GM23338 (cell line): ENCODE data around the gene TMEM38A. TPM values are rescaled to one million over a fixed set of nuclear protein-coding genes. Genes with fewer than 3 reads are reported as not detected.

ENCODE experiments used
- ATAC-seq: fragments of 200-7000 bp; cut with Tn5 transposase; 3 replicates; pipeline ENCODE4 v1.9.1; 2020
- DNase-seq: peaks from one replicate; pipeline ENCODE4 v3.0.0-alpha.2; 2015; ENCODE audit warnings: low spot score
- H2AFZ ChIP-seq: fragments of 200-600 bp; sonication (generic); 2 replicates; pipeline ENCODE4 v1.8.0; 2016; ENCODE audit warnings: antibody characterized with exemption, mild to moderate bottlenecking, moderate library complexity
- H3F3A ChIP-seq: fragments of 200-600 bp; sonication (generic); replicated peaks from 2 replicates; pipeline ENCODE4 v1.8.0; 2017; ENCODE audit warnings: antibody characterized with exemption, mixed run types, low read depth
- H3K27ac ChIP-seq: fragments of 200-600 bp; sonication (generic); 2 replicates; pipeline ENCODE4 v1.6.1; 2016; ENCODE audit warnings: low read depth
- H3K27me3 ChIP-seq: fragments of 200-600 bp; sonication (generic); 2 replicates; pipeline ENCODE4 v1.8.0; 2016; ENCODE audit warnings: mild to moderate bottlenecking, mixed run types, moderate library complexity; ENCODE audit not compliant: insufficient read depth
- H3K36me3 ChIP-seq: fragments of 200-600 bp; sonication (generic); 2 replicates; pipeline ENCODE4 v1.8.0; 2016; ENCODE audit warnings: mild to moderate bottlenecking; ENCODE audit not compliant: insufficient read depth
- H3K4me1 ChIP-seq: fragments of 200-600 bp; sonication (generic); 2 replicates; pipeline ENCODE4 v1.8.0; 2016; ENCODE audit warnings: mild to moderate bottlenecking, moderate library complexity; ENCODE audit not compliant: insufficient read depth
- H3K4me2 ChIP-seq: fragments of 200-600 bp; sonication (generic); 2 replicates; pipeline ENCODE4 v1.7.1; 2017; ENCODE audit warnings: mixed run types
- H3K4me3 ChIP-seq: fragments of 200-600 bp; sonication (generic); 2 replicates; pipeline ENCODE4 v1.6.1; 2016; ENCODE audit warnings: mixed run types
- H3K79me2 ChIP-seq: fragments of 200-600 bp; sonication (generic); replicated peaks from 2 replicates; pipeline ENCODE4 v1.8.0; 2017; ENCODE audit warnings: mild to moderate bottlenecking; ENCODE audit not compliant: insufficient read depth
- H3K9me2 ChIP-seq: fragments of 200-600 bp; sonication (generic); 2 replicates; pipeline ENCODE4 v1.8.0; 2017; ENCODE audit not compliant: insufficient read depth
- H4K20me1 ChIP-seq: fragments of 200-600 bp; sonication (generic); replicated peaks from 2 replicates; pipeline ENCODE4 v1.8.0; 2017; ENCODE audit warnings: mild to moderate bottlenecking; ENCODE audit not compliant: insufficient read depth
- H3K27ac Mint-ChIP-seq: 2 replicates; pipeline ENCODE4 v1.8.0; 2020; ENCODE audit warnings: inconsistent platforms, mild to moderate bottlenecking, moderate library complexity, mixed read lengths
- H3K27me3 Mint-ChIP-seq: 3 replicates; pipeline ENCODE4 v1.8.0; 2022; ENCODE audit warnings: low read depth, mild to moderate bottlenecking, moderate library complexity, mixed read lengths, inconsistent platforms; ENCODE audit not compliant: insufficient read depth, poor library complexity
- H3K36me3 Mint-ChIP-seq: 3 replicates; pipeline ENCODE4 v1.8.0; 2021; ENCODE audit warnings: low read depth, mild to moderate bottlenecking, inconsistent platforms, moderate library complexity, mixed read lengths
- H3K4me1 Mint-ChIP-seq: 3 replicates; pipeline ENCODE4 v1.8.0; 2020; ENCODE audit warnings: mild to moderate bottlenecking, inconsistent platforms, mixed read lengths
- H3K4me3 Mint-ChIP-seq: 3 replicates; pipeline ENCODE4 v1.8.0; 2021; ENCODE audit warnings: moderate library complexity, mild to moderate bottlenecking, inconsistent platforms, mixed read lengths
- H3K9me3 Mint-ChIP-seq: 3 replicates; pipeline ENCODE4 v1.8.0; 2020; ENCODE audit warnings: moderate library complexity, mild to moderate bottlenecking, inconsistent platforms, mixed read lengths
- CREB1 ChIP-seq: fragments of 250-450 bp; sonication (Bioruptor Pico); IDR thresholded peaks from 2 replicates; pipeline ENCODE4 v1.5.0; 2020; ENCODE audit warnings: low read depth, mild to moderate bottlenecking, moderate library complexity
- EZH2phosphoT487 ChIP-seq: fragments of 200-600 bp; sonication (generic); IDR thresholded peaks from one replicate; pipeline ENCODE4 v1.8.1; 2018; ENCODE audit warnings: antibody characterized with exemption; ENCODE audit not compliant: unreplicated experiment
- JUNB ChIP-seq: IDR thresholded peaks from one replicate; pipeline ENCODE4 v1.6.1; 2016; ENCODE audit warnings: antibody characterized with exemption; ENCODE audit not compliant: unreplicated experiment
- NANOG ChIP-seq: IDR thresholded peaks from 2 replicates; pipeline ENCODE4 v1.6.1; 2016; ENCODE audit warnings: antibody characterized with exemption, borderline replicate concordance
- POLR2AphosphoS5 ChIP-seq: IDR thresholded peaks from 2 replicates; pipeline ENCODE4 v1.6.1; 2016; ENCODE audit warnings: antibody characterized with exemption, low read depth
- STAT1 ChIP-seq: IDR thresholded peaks from one replicate; pipeline ENCODE4 v1.6.1; 2016; ENCODE audit warnings: antibody characterized with exemption; ENCODE audit not compliant: unreplicated experiment
- ZNF114 ChIP-seq: fragments of 250-450 bp; sonication (Bioruptor Pico); IDR thresholded peaks from 2 replicates; pipeline ENCODE4 v1.5.0; 2020; ENCODE audit warnings: mild to moderate bottlenecking, moderate library complexity
- polyA plus RNA-seq: library from polyadenylated mRNA; unstranded; fragments of >200 nt; fragmentation: Nextera tagmentation; extraction: Ambion mirVana; gene quantifications from 2 replicates; pipeline ENCODE4 v1.2.1, GENCODE V29; 2016
- total RNA-seq: library from RNA; depleted of rRNA; stranded (reverse); fragments of >200 nt; shearing (Covaris generic); gene quantifications from 2 replicates; pipeline ENCODE4 v1.2.3, GENCODE V29; 2014
- TF ChIP-seq, protein P1 (sequence below): fragments of 250-450 bp; sonication (Bioruptor Pico); IDR thresholded peaks from 2 replicates; pipeline ENCODE4 v1.5.0; 2020; ENCODE audit warnings: mild to moderate bottlenecking, moderate library complexity
- TF ChIP-seq, protein P2 (sequence below), 2 experiments: fragments of 200-600 bp in 1 of 2; sonication (generic) in 1 of 2; conservative IDR thresholded peaks; 2 replicates each; pipeline versions ENCODE4 v1.5.1 to v1.6.1; 2016 to 2017; ENCODE audit warnings: antibody characterized with exemption in 2 of 2, low read depth in 2 of 2, mild to moderate bottlenecking in 2 of 2, moderate library complexity in 1 of 2
- TF ChIP-seq, protein P3 (sequence below): IDR thresholded peaks from one replicate; pipeline ENCODE4 v1.6.1; 2018; ENCODE audit warnings: antibody characterized with exemption; ENCODE audit not compliant: unreplicated experiment

TMEM38A gene
- total and polyA plus RNA-seq, 2 experiments from 2014 or later, result 5.9 to 14.1 TPM

DNA sequence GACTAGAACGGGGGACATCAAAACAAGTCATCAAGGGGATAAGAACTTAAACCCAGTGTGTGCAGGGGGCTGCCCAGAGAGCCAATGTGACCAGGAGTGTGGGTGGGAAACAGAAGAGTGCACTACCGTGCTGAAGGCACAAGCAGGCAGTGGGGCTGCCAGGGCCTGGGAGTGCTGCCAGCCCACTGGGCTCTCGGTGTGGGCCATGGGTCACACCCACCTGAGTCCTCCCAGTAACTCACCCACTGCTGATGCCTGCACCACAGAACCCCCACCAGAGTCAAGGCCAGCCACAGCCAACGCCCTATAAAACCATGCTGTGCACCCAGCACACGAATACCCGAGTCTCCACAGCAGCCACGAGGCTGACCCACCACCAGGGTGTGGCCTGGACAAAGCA is 41.5 kb upstream of the TMEM38A start (continued):
- TF ChIP-seq, protein P1, sequence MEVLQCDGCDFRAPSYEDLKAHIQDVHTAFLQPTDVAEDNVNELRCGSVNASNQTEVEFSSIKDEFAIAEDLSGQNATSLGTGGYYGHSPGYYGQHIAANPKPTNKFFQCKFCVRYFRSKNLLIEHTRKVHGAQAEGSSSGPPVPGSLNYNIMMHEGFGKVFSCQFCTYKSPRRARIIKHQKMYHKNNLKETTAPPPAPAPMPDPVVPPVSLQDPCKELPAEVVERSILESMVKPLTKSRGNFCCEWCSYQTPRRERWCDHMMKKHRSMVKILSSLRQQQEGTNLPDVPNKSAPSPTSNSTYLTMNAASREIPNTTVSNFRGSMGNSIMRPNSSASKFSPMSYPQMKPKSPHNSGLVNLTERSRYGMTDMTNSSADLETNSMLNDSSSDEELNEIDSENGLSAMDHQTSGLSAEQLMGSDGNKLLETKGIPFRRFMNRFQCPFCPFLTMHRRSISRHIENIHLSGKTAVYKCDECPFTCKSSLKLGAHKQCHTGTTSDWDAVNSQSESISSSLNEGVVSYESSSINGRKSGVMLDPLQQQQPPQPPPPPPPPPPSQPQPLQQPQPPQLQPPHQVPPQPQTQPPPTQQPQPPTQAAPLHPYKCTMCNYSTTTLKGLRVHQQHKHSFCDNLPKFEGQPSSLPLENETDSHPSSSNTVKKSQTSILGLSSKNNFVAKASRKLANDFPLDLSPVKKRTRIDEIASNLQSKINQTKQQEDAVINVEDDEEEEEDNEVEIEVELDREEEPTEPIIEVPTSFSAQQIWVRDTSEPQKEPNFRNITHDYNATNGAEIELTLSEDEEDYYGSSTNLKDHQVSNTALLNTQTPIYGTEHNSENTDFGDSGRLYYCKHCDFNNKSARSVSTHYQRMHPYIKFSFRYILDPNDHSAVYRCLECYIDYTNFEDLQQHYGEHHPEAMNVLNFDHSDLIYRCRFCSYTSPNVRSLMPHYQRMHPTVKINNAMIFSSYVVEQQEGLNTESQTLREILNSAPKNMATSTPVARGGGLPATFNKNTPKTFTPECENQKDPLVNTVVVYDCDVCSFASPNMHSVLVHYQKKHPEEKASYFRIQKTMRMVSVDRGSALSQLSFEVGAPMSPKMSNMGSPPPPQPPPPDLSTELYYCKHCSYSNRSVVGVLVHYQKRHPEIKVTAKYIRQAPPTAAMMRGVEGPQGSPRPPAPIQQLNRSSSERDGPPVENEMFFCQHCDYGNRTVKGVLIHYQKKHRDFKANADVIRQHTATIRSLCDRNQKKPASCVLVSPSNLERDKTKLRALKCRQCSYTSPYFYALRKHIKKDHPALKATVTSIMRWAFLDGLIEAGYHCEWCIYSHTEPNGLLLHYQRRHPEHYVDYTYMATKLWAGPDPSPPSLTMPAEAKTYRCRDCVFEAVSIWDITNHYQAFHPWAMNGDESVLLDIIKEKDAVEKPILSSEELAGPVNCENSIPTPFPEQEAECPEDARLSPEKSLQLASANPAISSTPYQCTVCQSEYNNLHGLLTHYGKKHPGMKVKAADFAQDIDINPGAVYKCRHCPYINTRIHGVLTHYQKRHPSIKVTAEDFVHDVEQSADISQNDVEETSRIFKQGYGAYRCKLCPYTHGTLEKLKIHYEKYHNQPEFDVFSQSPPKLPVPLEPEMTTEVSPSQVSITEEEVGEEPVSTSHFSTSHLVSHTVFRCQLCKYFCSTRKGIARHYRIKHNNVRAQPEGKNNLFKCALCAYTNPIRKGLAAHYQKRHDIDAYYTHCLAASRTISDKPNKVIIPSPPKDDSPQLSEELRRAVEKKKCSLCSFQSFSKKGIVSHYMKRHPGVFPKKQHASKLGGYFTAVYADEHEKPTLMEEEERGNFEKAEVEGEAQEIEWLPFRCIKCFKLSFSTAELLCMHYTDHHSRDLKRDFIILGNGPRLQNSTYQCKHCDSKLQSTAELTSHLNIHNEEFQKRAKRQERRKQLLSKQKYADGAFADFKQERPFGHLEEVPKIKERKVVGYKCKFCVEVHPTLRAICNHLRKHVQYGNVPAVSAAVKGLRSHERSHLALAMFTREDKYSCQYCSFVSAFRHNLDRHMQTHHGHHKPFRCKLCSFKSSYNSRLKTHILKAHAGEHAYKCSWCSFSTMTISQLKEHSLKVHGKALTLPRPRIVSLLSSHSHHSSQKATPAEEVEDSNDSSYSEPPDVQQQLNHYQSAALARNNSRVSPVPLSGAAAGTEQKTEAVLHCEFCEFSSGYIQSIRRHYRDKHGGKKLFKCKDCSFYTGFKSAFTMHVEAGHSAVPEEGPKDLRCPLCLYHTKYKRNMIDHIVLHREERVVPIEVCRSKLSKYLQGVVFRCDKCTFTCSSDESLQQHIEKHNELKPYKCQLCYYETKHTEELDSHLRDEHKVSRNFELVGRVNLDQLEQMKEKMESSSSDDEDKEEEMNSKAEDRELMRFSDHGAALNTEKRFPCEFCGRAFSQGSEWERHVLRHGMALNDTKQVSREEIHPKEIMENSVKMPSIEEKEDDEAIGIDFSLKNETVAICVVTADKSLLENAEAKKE (CRISPR knock-in tag), result no peak

DNA sequence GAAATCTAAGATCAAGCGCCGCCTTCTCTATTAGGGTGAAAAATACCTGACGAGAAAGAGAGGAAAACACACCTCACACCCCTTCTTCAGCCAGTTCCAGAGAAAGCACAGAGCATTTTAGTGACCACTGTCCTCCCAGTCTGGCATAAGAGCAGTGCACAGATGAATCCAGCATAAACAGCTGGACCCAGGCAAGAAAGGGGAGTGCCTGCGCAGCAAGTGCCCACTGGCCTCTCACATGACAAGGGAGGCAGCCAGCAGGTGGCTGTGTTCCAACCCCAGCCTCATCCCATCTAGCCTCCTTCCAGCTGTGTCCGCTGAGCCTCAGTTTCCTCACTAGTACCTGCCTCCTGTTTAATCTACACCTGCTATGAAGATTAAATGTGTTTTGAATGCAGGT is 40.9 kb upstream of the TMEM38A start:
- no peaks in the 10 kb centered on the region for H3K9me3 Mint-ChIP-seq
- H3K27me3 Mint-ChIP-seq, result peaks cover 5% of the 10 kb centered on the region
- Histone ChIP-seq H3K79me2 (peaks cover 100% of the 10 kb centered on the region), H3K27me3 (no peaks in the 10 kb centered on the region), H3K4me1 (peaks cover 2% of the 10 kb centered on the region; the same call in 1 of the 2 replicates), H3K9me2 (0 out of 2 replicates have a peak, but pooled peaks cover 6% of the 10 kb centered on the region), H3K4me2 (no peak overlapping the region), H4K20me1 (peaks cover 60% of the 10 kb centered on the region), H3F3A (no peaks in the 10 kb centered on the region), H2AFZ (no peak overlapping the region), H3K4me3 (no peak overlapping the region), H3K27ac (no peak overlapping the region), H3K36me3 (no peaks in the 10 kb centered on the region)
- TF ChIP-seq NANOG (no peak), EZH2phosphoT487 (no peak), JUNB (no peak), POLR2AphosphoS5 (no peak), ZNF114 (CRISPR knock-in tag) (no peak), CREB1 (no peak), STAT1 (no peak)
- TF ChIP-seq, protein P2, sequence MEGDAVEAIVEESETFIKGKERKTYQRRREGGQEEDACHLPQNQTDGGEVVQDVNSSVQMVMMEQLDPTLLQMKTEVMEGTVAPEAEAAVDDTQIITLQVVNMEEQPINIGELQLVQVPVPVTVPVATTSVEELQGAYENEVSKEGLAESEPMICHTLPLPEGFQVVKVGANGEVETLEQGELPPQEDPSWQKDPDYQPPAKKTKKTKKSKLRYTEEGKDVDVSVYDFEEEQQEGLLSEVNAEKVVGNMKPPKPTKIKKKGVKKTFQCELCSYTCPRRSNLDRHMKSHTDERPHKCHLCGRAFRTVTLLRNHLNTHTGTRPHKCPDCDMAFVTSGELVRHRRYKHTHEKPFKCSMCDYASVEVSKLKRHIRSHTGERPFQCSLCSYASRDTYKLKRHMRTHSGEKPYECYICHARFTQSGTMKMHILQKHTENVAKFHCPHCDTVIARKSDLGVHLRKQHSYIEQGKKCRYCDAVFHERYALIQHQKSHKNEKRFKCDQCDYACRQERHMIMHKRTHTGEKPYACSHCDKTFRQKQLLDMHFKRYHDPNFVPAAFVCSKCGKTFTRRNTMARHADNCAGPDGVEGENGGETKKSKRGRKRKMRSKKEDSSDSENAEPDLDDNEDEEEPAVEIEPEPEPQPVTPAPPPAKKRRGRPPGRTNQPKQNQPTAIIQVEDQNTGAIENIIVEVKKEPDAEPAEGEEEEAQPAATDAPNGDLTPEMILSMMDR (conservative IDR thresholded peaks at IDR 0.05; ENCODE audit: low read depth in 2 of 2), result no peak
- TF ChIP-seq, protein P3, sequence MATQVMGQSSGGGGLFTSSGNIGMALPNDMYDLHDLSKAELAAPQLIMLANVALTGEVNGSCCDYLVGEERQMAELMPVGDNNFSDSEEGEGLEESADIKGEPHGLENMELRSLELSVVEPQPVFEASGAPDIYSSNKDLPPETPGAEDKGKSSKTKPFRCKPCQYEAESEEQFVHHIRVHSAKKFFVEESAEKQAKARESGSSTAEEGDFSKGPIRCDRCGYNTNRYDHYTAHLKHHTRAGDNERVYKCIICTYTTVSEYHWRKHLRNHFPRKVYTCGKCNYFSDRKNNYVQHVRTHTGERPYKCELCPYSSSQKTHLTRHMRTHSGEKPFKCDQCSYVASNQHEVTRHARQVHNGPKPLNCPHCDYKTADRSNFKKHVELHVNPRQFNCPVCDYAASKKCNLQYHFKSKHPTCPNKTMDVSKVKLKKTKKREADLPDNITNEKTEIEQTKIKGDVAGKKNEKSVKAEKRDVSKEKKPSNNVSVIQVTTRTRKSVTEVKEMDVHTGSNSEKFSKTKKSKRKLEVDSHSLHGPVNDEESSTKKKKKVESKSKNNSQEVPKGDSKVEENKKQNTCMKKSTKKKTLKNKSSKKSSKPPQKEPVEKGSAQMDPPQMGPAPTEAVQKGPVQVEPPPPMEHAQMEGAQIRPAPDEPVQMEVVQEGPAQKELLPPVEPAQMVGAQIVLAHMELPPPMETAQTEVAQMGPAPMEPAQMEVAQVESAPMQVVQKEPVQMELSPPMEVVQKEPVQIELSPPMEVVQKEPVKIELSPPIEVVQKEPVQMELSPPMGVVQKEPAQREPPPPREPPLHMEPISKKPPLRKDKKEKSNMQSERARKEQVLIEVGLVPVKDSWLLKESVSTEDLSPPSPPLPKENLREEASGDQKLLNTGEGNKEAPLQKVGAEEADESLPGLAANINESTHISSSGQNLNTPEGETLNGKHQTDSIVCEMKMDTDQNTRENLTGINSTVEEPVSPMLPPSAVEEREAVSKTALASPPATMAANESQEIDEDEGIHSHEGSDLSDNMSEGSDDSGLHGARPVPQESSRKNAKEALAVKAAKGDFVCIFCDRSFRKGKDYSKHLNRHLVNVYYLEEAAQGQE, result no peak
- H3K27ac Mint-ChIP-seq, result no peak overlapping the region
- ATAC-seq (no peak), DNase-seq (no peak)
- H3K36me3 Mint-ChIP-seq, result no peaks in the 10 kb centered on the region; the same call in 2 of the 3 replicates
- peaks cover 38% of the 10 kb centered on the region for H3K4me1 Mint-ChIP-seq
- no peak overlapping the region for H3K4me3 Mint-ChIP-seq
